Ovary (tissue), 9 donors: Measurements from ENCODE around the gene CACNA2D3. TPM values are rescaled to one million over a fixed set of nuclear protein-coding genes. Genes with fewer than 3 reads are reported as not detected.

Experiments
- DNase-seq, 5 donors: peaks; one replicate each; pipeline ENCODE4 v3.0.0-alpha.2; 2019 to 2020
- H3K27ac ChIP-seq, 2 donors: fragments of 200-600 bp; one replicate each; pipeline versions ENCODE4 v1.5.1 to v1.8.0; 2019 to 2022
- H3K27me3 ChIP-seq: fragments of 200-600 bp; one replicate; pipeline ENCODE4 v1.8.0; 2022
- H3K36me3 ChIP-seq: fragments of 200-600 bp; sonication (generic); one replicate; pipeline ENCODE4 v1.5.1; 2019
- H3K4me1 ChIP-seq: one replicate; pipeline ENCODE4 v1.8.1; 2013; ENCODE audit warnings: mild to moderate bottlenecking, moderate library complexity; ENCODE audit not compliant: insufficient read depth
- H3K4me3 ChIP-seq: fragments of 200-600 bp; sonication (generic); one replicate; pipeline ENCODE4 v1.5.1; 2017
- H3K9me3 ChIP-seq, 2 donors: fragments of 200-600 bp in 1 of 2; sonication (generic) in 1 of 2; one replicate each; pipeline versions ENCODE4 v1.5.1 to v1.8.1; 2013 to 2019; ENCODE audit warnings: mild to moderate bottlenecking in 1 of 2, moderate library complexity in 1 of 2
- EP300 ChIP-seq: sonication (generic); formaldehyde crosslinking; IDR thresholded peaks from one replicate; pipeline ENCODE4 v1.6.1; 2017; ENCODE audit warnings: antibody characterized with exemption
- POLR2A ChIP-seq: fragments of 450-650 bp; IDR thresholded peaks from one replicate; pipeline ENCODE4 v1.6.1; 2017; ENCODE audit warnings: antibody characterized with exemption, mild to moderate bottlenecking, moderate library complexity
- WGBS, 3 donors: extraction: QIAGEN DNeasy Blood & Tissue Kit in 1 of 3; methylation state at CpG; one replicate each; pipeline versions ENCODE4 v1.1.5 to v1.1.7; 2013 to 2017; 5-methylcytosine and 5-hydroxymethylcytosine counted together
- intact Hi-C, 4 donors: fragments of 100-400 bp; cut with DNase I; formaldehyde crosslinking; loops; one replicate each; pipeline versions ENCODE4 v1.11.0 to v1.15.1; 2022 to 2023
- polyA plus RNA-seq, 2 donors: library from polyadenylated mRNA; stranded (reverse); fragments of 200-250 nt in 1 of 2; fragments of 350-450 nt in 1 of 2; fragmentation: Illumina TruSeq in 1 of 2; extraction: RNeasy Lipid Tissue Mini Kit (QIAGEN cat#74804) in 1 of 2; gene quantifications; one replicate each; pipeline ENCODE4 v1.2.3, GENCODE V29; 2013 to 2014
- total RNA-seq, 7 donors: library from RNA; depleted of rRNA in 2 of 7; stranded (reverse); fragments of >200 nt in 2 of 7; fragmentation: NEBNext Ultra II Directional in 3 of 7; extraction: Animal tissue kit (Norgen Biotek cat#: 25700) in 3 of 7; gene quantifications; one replicate each; pipeline versions ENCODE4 v1.1.0 to v1.2.4, GENCODE V29; 2016 to 2023
- TF ChIP-seq, protein P1 (sequence below), 3 donors: fragments of 450-650 bp in 2 of 3; fragments of 200-600 bp in 1 of 3; IDR thresholded peaks; one replicate each; pipeline versions ENCODE4 v1.5.1 to v1.8.0; 2016 to 2022; ENCODE audit warnings: antibody characterized with exemption in 3 of 3, mild to moderate bottlenecking in 1 of 3
- donor health status: DM: no; HTN: no; CAD: no; lungs with moderate emphysema.
- donor health status: DM: no; HTN: no; CAD: no.
- donor health status: Bipolar disorder and iron deficiency.
- donor health status: DM: yes; HTN: yes; CAD: no.
- donor health status: DM: no; HTN: no; CAD: no.
- donor health status: DM: yes; HTN: yes; CAD: no.

The CACNA2D3 gene
- total and polyA plus RNA-seq, 9 donors, result 2.0 to 10.1 (median 4.7) TPM

DNA sequence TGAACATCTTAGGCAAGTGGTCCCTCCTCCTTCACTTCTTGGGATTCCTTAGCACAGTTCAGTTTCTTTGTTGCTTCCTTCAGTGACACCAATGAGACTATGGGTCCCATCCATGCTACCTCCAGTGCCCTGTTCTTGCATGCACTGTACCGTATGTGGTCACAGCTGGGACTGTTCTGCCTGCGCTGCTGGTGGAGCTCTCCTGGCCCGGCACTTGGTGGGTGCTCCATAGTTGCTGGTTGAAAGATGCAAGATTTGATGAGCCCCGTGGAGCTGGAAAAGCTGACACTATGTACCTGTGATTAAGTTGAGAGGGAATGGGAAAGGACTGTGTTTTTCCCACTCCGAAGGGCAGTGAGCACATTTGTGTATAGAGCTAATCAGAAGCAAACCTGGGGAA is 407.7 kb downstream of the CACNA2D3 start:
- TF ChIP-seq, protein P1, sequence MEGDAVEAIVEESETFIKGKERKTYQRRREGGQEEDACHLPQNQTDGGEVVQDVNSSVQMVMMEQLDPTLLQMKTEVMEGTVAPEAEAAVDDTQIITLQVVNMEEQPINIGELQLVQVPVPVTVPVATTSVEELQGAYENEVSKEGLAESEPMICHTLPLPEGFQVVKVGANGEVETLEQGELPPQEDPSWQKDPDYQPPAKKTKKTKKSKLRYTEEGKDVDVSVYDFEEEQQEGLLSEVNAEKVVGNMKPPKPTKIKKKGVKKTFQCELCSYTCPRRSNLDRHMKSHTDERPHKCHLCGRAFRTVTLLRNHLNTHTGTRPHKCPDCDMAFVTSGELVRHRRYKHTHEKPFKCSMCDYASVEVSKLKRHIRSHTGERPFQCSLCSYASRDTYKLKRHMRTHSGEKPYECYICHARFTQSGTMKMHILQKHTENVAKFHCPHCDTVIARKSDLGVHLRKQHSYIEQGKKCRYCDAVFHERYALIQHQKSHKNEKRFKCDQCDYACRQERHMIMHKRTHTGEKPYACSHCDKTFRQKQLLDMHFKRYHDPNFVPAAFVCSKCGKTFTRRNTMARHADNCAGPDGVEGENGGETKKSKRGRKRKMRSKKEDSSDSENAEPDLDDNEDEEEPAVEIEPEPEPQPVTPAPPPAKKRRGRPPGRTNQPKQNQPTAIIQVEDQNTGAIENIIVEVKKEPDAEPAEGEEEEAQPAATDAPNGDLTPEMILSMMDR (IDR thresholded peaks at IDR 0.05), result no peak
- no peak for TF ChIP-seq EP300
- TF ChIP-seq POLR2A, result no peak
- no peak overlapping the region for H3K4me3 ChIP-seq
- intact Hi-C loops, result no loop called here

DNA sequence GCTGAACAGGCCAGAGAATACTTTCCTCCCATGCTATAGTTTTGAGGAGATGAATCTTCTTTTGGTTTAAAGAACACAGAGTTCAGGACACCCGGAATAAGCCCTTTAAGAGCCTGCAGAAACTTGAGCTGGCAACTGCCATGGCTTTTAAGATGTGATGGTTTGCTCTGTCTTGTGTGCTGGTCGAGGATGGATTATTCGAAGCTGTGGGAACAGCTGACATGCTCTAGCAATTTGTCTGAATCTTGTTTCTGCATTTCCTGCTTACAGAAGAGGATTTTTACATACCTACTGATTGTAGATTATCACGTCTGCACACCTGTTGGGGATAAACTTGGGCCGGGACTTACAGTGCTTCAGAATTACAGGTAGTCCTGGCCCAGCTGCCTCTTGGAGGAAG is 408.6 kb downstream of the CACNA2D3 start:
- H3K27ac ChIP-seq, result no peak overlapping the region
- TF ChIP-seq, protein P1 (IDR thresholded peaks at IDR 0.05), result no peak
- no peak for TF ChIP-seq POLR2A
- TF ChIP-seq EP300, result no peak
- H3K36me3 ChIP-seq, result no peaks in the 10 kb centered on the region
- no peaks in the 10 kb centered on the region for H3K9me3 ChIP-seq
- 65 to 76% (median 67%) methylated on average over 5 of the region's 5 CpGs for WGBS, 3 donors
- DNase-seq, result no peak
- no peaks in the 10 kb centered on the region for H3K27me3 ChIP-seq
- no peaks in the 10 kb centered on the region for H3K4me1 ChIP-seq
- intact Hi-C loops, result no loop called here
- H3K4me3 ChIP-seq, result no peak overlapping the region

More for the DNA sequence above, 407.7 kb downstream of the CACNA2D3 start:
- 88 to 97% (median 91%) methylated on average over 5 of the region's 5 CpGs for WGBS, 3 donors
- H3K9me3 ChIP-seq, result no peaks in the 10 kb centered on the region
- no peaks in the 10 kb centered on the region for H3K36me3 ChIP-seq
- H3K27me3 ChIP-seq, result no peaks in the 10 kb centered on the region
- no peak for DNase-seq
- H3K4me1 ChIP-seq, result no peaks in the 10 kb centered on the region
- no peak overlapping the region for H3K27ac ChIP-seq

DNA sequence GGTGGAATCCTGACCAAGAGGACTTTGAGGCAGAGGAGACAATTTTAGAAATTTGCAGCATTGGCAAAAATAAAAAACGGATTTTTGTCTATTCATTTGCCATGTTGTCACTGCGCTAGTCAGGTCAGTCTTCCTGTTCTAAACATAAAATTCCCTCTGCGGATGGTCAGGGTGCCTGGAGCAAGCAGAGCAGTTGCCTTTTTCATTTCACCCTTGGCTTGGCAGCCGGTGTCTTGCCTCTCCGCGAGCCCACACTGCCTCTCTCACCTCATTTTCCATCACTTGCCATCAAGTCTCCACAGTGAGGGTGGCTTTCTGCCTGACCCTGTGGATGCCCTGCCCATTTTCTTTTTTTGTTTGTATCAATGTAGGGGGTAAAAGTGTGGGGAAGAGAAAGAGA is 409.4 kb downstream of the CACNA2D3 start:
- Histone ChIP-seq H3K36me3 (no peaks in the 10 kb centered on the region), H3K27ac (no peak overlapping the region), H3K4me3 (no peak overlapping the region), H3K27me3 (no peaks in the 10 kb centered on the region), H3K9me3 (no peaks in the 10 kb centered on the region), H3K4me1 (peaks cover 1% of the 10 kb centered on the region)
- 84 to 94% (median 88%) methylated on average over 6 of the region's 6 CpGs for WGBS, 3 donors
- intact Hi-C loops, result no loop called here
- TF ChIP-seq EP300, result no peak
- TF ChIP-seq POLR2A, result no peak
- TF ChIP-seq, protein P1 (IDR thresholded peaks at IDR 0.05), result no peak
- DNase-seq, result no peak

DNA sequence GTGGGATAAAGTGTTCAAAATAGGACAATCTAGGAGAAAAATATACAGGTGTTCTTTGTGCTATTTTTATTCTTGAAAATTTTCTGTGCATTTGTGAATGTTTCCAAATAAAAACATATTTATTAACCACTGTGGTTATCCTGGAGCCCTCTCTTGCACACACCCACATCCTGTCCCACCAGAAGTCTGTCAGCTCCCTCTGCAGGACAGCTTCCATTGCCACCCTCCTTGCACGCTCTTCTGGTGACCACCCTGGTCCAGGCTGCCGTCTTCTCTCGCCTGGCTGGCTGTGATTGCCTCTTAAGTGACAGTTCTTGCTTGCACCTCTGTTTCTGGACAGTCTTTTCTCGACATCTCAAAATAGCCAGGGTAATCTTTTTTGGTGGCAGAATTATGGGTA is 411.5 kb downstream of the CACNA2D3 start:
- DNase-seq, result no peak
- intact Hi-C loops, result no loop called here
- no peak overlapping the region for H3K4me3 ChIP-seq
- H3K4me1 ChIP-seq, result peaks cover 1% of the 10 kb centered on the region
- H3K36me3 ChIP-seq, result no peaks in the 10 kb centered on the region
- TF ChIP-seq EP300, result no peak
- no peaks in the 10 kb centered on the region for H3K9me3 ChIP-seq
- 65 to 81% (median 68%) methylated on average over 4 of the region's 4 CpGs for WGBS, 3 donors
- H3K27ac ChIP-seq, result no peak overlapping the region
- H3K27me3 ChIP-seq, result no peaks in the 10 kb centered on the region

DNA sequence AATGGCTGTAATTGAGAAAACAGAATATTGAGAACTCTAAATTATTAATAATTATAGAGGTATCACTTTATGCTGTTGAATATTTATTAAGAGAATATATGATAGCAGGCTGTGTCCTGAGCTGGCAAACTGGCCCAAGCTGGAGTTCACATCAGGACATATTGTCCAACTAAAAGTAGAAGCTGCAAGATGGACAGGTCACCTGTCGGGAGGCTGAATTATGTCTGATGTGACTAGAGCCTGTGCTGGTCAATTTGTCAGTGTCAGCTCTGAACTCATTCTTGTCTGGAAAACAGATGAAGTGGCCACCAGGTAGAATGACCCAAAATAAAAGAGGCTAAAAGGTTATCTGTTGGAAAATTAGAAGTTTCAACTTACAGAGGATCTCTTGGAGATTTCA is 413.3 kb downstream of the CACNA2D3 start:
- peaks cover 1% of the 10 kb centered on the region for H3K4me1 ChIP-seq
- no peak for DNase-seq
- H3K9me3 ChIP-seq, result no peaks in the 10 kb centered on the region
- intact Hi-C loops, result no loop called here
- H3K27ac ChIP-seq, result no peak overlapping the region
- H3K4me3 ChIP-seq, result no peak overlapping the region
- WGBS, 3 donors, result 92 to 97% (median 95%) methylated on average over 1 of the region's 1 CpG
- H3K27me3 ChIP-seq, result no peaks in the 10 kb centered on the region
- TF ChIP-seq, protein P1 (IDR thresholded peaks at IDR 0.05), result no peak
- TF ChIP-seq POLR2A, result no peak
- no peak for TF ChIP-seq EP300
- H3K36me3 ChIP-seq, result no peaks in the 10 kb centered on the region
